ENCODE measurements around the gene BACH2. TPM values are rescaled to one million over a fixed set of nuclear protein-coding genes. Genes with fewer than 3 reads are reported as not detected.

Gene BACH2
- total and polyA plus RNA-seq, 9 of the 15 experiments (the other 6 are each of a cell fraction or from before 2014, with no cell fraction given): 0.06 to 3.1 (median 0.59) TPM

DNA sequence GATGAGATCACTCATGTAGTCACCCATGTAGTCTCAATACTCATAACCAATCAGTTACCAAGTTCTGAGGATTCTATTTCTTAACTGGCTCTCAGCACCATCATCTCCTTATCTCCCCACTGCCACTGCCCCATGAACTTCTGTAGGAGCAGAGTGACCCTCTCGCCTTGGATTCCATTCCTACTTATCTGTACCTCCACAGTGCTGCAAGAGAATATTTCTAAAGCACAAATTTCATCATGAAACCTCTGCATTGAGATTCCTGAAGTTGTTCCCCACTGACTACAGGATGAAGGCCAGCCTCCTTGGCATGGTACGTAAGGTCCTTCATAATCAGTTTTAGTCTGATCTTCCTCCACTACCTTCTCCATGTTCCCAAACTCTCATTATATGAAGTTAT lies 34.8 kb downstream of the BACH2 start:
- WGBS (ENCODE audit: insufficient coverage, low coverage, missing lambda C conversion rate): 46% methylated on average over 2 of the region's 2 CpGs
- H3K79me2 ChIP-seq (ENCODE audit: control insufficient read depth, insufficient read depth, low read length): no peaks in the 10 kb centered on the region
- no peaks in the 10 kb centered on the region for H3K27me3 ChIP-seq (ENCODE audit: control insufficient read depth in 2 of 2, insufficient read depth in 2 of 2, low read length in 2 of 2)
- intact Hi-C loops (cut with micrococcal nuclease): no loop called here
- no peak for DNase-seq (ENCODE audit: extremely low read depth in 1 of 4, low spot score in 3 of 4)
- no peaks in the 10 kb centered on the region for H3K36me3 ChIP-seq (ENCODE audit: control insufficient read depth, insufficient read depth, low read length)
- TF ChIP-seq SRSF7 (optimal IDR thresholded peaks at IDR 0.05; ENCODE audit: low read depth, low read length) (no peak), FUS (optimal IDR thresholded peaks at IDR 0.05; ENCODE audit: low read depth, low read length) (no peak), RFX7 (CRISPR knock-in tag; IDR thresholded peaks at IDR 0.05) (no peak), ZNF324 (CRISPR knock-in tag; IDR thresholded peaks at IDR 0.05) (no peak), TCF3 (CRISPR knock-in tag; IDR thresholded peaks at IDR 0.05) (no peak), ZNF507 (tag; conservative IDR thresholded peaks at IDR 0.05) (no peak), CAMTA2 (CRISPR knock-in tag; conservative IDR thresholded peaks at IDR 0.05) (no peak), ZNF263 (CRISPR knock-in tag; IDR thresholded peaks at IDR 0.05; ENCODE audit: borderline replicate concordance) (no peak), ZNF561 (CRISPR knock-in tag; conservative IDR thresholded peaks at IDR 0.05) (no peak), ZNF232 (CRISPR knock-in tag; IDR thresholded peaks at IDR 0.05) (no peak), TAF15 (IDR thresholded peaks at IDR 0.05; ENCODE audit: low read depth, low read length) (no peak), TAF1 (IDR thresholded peaks at IDR 0.05; ENCODE audit: control insufficient read depth, extremely low read depth, insufficient read depth, low read length, severe bottlenecking) (no peak), ZNF184 (CRISPR knock-in tag; IDR thresholded peaks at IDR 0.05) (no peak), MBD1 (CRISPR knock-in tag; IDR thresholded peaks at IDR 0.05) (no peak), NEUROD1 (IDR thresholded peaks at IDR 0.05; ENCODE audit: borderline replicate concordance, low read depth, low read length, partially characterized antibody) (no peak), HMBOX1 (IDR thresholded peaks at IDR 0.05) (no peak)
- TF ChIP-seq, protein P1, sequence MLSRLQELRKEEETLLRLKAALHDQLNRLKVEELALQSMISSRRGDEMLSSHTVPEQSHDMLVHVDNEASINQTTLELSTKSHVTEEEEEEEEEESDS (CRISPR knock-in tag; IDR thresholded peaks at IDR 0.05): no peak
- no peak overlapping the region for H3K4me3 ChIP-seq
- ChIA-PET POLR2A (interaction anchor here (0.5 kb wide), 1 partner anchor 15 kb away, joined by 4 read pairs; no protein-coding TSS in a partner anchor), CTCF (ENCODE audit: low intra/inter-chr PET ratio) (no interaction called here)
- H3K9me3 ChIP-seq (replicated peaks; ENCODE audit: control insufficient read depth, insufficient read depth, low read depth, low read length): no peaks in the 10 kb centered on the region
- H3K9me1 ChIP-seq (ENCODE audit: control insufficient read depth, insufficient read depth, low read length): no peaks in the 10 kb centered on the region
- no peak overlapping the region for H2AFZ ChIP-seq (ENCODE audit: low read depth, low read length)
- no peaks in the 10 kb centered on the region for H4K20me1 ChIP-seq (replicated peaks; ENCODE audit: control insufficient read depth, insufficient read depth, low read length)
- H3K9ac ChIP-seq (ENCODE audit: insufficient read depth in 1 of 2, low read depth in 2 of 2, low read length in 2 of 2): no peak overlapping the region
- H3K27ac ChIP-seq (ENCODE audit: extremely low read depth, low read depth, low read length): no peak overlapping the region
- no peak for ATAC-seq
- no peak overlapping the region for H3K4me2 ChIP-seq (ENCODE audit: insufficient read depth, low read length)
- no peak for FAIRE-seq
- H3K4me1 ChIP-seq (replicated peaks in 1 of 2; ENCODE audit: control insufficient read depth in 2 of 2, insufficient read depth in 2 of 2, low read length in 2 of 2): no peaks in the 10 kb centered on the region
- in situ Hi-C loops (cut with MboI): no loop called here
- BruUV-seq (replicated peaks): no TSS peak

Measured in K562 (cell line).